Stimulated activated CD8-positive, alpha-beta memory T cell treated with anti-CD3 and anti-CD28 coated beads, Interleukin-15, amount 100 ng/mL, for 4 hours (primary cell): ENCODE measurements around the gene HBE1.
"Not testable (repeated sequence)": the region's sequence is repeated elsewhere in the genome, so short reads cannot be mapped to it uniquely, and the experiment has no call there.

Experiments
- DNase-seq, 2 donors: peaks; one replicate each; pipeline ENCODE4 v3.0.0-alpha.2; 2020; ENCODE audit warnings: low read depth in 2 of 2

Gene HBE1

DNA sequence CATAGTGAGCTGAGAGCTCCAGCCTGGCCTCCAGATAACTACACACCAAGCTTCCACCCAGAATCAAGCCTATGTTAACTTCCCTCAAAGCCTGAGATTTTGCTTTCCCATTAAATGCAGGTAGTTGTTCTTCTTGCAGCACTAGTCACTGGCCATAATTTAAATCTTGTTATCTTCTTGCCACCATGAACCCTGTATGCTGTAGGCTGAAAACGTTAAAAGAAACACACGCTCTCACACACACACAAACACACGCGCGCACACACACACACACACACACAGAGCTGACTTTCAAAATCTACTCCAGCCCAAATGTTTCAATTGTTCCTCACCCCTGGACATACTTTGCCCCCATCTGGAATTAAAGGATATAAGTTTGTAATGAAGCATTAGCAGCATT is 16.3 kb downstream of the HBE1 start:
- not testable (repeated sequence) for DNase-seq

DNA sequence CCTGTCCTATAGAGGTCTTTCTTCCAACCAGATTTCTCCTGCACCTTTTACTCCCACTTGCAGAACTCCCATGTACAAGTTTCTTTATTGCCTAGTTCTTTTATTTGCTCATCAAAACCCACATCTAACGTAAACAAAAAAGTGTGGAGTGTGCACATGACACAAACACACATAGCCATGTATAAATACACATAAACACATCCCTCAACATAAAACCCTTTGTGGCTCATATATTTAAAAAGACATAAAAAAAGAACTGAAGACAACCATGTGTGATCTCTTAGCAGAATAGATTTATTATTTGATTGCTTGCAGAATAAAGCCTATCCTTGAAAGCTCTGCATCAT is 16.9 kb downstream of the HBE1 start:
- no peak for DNase-seq

DNA sequence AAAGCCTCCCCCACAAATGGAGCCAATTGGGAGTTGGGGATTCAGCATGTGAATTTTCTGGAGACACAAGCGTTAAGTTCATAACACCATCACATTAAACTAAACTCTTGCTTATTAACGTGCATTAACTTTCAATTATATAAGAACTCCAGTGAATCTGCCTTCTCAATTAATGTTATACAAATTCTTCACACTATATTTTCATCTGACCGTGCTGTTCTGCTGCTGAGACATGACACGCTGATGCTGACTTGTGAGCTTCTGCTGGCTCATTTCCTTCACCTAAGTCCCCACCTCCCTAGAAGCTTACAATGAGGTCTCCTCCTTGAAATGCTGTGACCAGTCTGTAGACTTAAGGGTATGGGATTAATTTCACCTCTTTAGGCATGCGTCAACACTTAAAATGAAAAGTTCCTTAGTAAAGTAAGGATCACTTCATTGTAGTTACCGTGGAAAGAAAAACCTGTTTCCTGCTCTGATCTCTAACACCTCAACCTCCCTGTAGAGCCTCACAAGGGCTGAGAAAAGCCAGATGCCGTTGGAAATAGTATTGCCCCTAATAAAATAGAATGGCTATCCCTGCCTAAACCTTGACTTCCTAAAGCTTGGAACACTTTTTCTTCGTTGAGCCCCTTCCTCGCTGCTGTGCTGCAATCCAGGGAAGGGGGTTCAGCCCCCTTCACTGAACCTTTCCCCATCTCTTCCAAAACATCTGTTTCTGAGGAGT is 17.4 kb downstream of the HBE1 start:
- DNase-seq, result no peak

DNA sequence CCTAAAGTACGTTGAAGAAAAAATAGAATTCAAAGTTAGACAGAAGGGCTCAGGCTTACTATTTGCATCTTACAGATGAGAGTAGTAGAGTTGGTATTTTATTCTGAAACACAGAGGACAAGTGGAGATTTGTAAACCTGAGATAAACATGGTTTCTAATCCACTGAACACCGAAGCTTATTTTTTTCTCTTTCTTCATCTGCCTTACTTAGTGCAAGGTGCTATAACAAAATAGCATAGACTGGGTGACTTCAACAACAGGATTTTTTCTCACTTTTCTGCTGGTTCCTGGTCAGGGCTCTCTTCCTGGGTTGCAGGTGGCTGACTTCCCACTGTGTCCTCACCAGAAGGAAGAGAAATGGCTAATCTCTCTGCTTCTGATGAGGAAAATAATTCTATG is 18.0 kb downstream of the HBE1 start:
- no peak for DNase-seq

GRCh38 chr11:5250543-5251204 is 19.1 kb downstream of the HBE1 start:
- no peak for DNase-seq

DNA sequence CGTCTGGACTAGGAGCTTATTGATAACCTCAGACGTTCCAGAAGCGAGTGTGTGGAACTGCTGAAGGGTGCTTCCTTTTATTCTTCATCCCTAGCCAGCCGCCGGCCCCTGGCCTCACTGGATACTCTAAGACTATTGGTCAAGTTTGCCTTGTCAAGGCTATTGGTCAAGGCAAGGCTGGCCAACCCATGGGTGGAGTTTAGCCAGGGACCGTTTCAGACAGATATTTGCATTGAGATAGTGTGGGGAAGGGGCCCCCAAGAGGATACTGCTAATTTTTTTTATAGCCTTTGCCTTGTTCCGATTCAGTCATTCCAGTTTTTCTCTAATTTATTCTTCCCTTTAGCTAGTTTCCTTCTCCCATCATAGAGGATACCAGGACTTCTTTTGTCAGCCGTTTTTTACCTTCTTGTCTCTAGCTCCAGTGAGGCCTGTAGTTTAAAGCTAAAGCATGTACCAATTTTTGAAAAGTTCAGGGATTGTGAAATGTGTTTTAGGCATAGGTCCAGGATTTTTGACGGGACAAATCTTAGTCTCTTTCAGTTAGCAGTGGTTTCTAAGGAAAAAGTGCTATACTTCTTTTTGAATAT is 19.8 kb downstream of the HBE1 start, which contains the start of gene HBG1:
HBG1 (minus strand) TSS at position 51 of the 590 bp plus-strand sequence. CDS start 53 bp downstream, outside the sequence.
- DNase-seq, result not testable (repeated sequence)

DNA sequence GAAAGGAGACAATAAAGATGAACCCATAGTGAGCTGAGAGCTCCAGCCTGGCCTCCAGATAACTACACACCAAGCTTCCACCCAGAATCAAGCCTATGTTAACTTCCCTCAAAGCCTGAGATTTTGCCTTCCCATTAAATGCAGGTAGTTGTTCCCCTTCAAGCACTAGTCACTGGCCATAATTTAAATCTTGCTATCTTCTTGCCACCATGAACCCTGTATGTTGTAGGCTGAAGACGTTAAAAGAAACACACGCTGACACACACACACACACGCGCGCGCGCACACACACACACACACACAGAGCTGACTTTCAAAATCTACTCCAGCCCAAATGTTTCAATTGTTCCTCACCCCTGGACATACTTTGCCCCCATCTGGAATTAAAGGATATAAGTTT is 21.2 kb downstream of the HBE1 start:
- DNase-seq, result not testable (repeated sequence)

DNA sequence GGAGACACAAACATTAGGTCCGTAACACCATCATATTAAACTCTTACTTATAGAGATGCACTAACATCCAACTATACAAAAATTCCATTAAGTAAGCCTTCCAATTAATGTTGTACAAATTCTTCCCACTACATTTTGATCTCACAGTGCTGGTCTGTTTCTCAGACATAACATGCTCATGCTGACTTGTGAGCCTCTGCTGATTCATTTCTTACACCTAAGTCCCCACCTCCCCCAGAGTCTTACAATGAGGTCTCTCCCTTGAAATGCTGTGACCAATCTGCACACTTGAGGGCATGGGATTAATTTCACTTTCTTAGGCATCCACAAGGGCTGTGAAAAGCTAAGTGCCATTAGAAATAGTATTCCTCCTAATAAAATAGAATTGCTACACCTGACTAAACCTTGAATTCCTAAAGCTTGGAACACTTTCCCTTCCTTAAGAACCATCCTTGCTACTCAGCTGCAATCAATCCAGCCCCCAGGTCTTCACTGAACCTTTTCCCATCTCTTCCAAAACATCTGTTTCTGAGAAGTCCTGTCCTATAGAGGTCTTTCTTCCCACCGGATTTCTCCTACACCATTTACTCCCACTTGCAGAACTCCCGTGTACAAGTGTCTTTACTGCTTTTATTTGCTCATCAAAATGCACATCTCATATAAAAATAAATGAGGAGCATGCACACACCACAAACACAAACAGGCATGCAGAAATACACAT is 22.1 kb downstream of the HBE1 start:
- no peak for DNase-seq

DNA sequence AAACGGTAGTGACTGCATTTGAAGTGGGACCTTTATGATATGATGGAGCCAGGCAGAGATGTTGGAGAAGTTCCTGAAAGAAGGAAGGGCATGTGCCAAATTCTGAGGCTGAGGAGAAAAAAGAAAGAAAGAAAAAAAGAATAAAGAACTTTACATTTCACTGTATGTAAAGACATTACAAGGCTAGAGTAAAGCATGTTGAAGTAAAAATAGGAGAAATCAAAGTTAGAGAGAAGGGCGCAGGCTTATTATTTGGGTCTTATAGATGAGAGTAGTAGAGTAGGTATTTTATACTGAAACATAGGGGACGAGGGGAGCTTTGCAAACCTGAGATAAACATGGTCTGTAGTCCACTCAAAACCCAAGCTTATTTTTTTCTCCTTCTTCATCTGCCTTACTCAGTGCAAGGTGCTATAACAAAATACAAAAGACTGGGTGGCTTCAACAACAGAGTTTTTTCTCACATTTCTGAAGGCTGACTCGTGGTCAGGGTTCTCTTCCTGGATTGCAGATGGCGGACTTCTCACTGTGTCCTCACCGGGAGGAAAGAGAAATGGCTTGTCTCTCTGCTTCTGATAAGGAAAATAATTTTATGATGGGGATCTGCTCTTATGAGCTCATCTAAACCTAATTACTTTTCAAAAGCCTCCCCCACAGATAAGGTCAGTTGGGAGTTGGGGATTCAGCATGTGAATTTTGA is 22.8 kb downstream of the HBE1 start:
- DNase-seq, result no peak

DNA sequence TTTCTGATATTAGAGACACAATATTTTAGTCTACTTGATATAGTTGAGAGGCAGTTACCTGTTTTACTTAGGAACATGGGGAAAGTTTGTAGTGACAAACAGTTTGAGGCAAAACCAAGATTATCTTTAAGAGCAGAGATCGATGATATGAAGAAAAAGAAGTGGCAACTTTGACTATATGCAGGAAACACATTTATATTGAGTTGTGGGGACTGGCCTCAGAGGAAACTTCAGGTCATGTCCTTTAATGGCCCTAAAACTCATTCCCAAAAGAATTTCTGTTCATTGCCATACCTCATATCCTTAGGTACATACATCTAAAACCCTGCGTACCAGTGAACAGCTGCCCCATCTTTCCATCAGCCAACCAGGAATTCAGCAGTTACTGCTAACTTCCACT is 24.6 kb downstream of the HBE1 start:
- no peak for DNase-seq

DNA sequence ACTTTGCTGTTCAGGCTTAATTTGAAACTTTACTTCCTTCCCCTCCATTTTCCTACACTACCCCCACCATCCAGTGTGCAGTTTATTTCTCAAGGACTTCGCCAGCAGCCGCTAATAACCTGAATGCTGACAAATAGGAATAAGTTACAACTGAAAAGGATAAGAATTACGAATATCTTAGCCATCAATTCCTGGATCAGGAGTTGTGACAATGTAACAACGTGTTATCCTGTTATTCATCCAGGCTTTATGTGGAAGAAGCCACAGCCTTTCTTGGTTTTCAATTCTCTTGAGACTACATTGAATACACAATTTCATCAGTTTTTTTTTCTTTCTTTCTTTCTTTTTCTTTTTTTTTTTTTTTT is 25.9 kb downstream of the HBE1 start:
- DNase-seq, result no peak

GRCh38 chr11:5242933-5243815 is 26.6 kb downstream of the HBE1 start:
- DNase-seq, result no peak

GRCh38 chr11:5242208-5242607 is 27.5 kb downstream of the HBE1 start:
- DNase-seq, result no peak

- DNase-seq, result no peak
Measured at GRCh38 chr11:5241458-5241857, 28.3 kb downstream of the HBE1 start.

- no peak for DNase-seq
Measured at GRCh38 chr11:5240458-5240857, 29.3 kb downstream of the HBE1 start.

DNA sequence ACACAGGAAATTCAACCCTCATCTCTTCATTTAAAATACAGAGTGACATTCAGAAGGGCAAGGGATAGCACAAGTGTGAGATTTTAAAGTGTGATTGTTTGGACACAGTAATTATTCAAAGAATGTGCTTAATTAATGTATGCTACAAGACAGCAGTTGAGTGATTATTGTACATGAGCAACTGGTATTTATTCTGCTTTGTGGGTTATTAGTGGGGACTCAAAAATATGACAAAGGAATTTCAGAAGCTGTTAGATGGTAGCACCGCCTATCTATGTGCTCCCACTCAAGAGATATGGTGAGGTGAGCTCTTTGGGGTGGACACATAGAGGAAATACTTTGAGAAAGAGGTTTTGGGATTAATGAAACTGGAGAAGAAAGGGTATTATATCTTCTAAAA is 29.7 kb downstream of the HBE1 start:
- DNase-seq, result no peak

DNA sequence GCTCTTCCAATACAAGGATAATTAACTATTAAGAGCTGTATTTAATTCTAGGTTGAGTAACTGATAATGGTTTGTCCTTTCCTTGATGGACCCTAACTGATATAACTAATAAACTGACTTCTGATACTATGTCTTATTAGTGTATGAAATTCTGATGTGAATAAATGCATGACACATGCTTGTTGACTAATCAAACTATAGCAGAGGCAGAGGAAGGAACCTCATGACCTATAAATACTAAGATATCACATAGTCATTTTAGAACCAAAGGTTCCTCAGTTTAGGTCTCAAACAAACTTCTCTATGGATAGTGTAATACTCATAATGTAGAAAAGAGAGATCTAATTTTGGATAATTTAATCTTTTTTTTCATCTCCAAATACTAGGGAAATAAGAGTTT is 30.7 kb downstream of the HBE1 start:
- DNase-seq, result no peak

DNA sequence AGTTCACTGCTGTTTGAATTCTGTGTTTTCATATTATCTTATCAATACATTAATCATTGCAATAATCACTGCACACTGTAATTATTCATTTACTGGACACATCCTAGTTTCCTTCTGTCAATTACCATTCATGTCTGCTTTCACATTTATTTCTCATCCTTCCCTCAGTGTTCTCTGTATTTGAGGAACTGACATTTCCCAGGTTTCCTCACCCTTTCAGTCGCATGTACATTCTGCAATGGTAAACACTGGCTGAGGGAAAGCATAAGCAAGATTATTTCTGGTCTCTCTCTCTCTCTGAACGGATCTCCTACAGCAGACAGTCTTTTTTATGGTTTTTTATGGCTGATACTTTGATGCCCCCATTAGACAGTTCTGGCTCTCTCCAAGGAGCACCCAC is 31.3 kb downstream of the HBE1 start:
- DNase-seq, result no peak

DNA sequence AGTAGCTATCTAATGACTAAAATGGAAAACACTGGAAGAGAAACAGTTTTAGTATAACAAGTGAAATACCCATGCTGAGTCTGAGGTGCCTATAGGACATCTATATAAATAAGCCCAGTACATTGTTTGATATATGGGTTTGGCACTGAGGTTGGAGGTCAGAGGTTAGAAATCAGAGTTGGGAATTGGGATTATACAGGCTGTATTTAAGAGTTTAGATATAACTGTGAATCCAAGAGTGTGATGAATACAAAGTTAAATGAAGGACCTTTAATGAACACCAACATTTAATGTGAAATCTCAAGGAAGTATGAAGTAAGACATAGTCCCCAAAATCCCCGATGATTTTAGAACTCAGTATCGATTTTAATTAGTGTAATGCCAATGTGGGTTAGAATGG is 32.3 kb downstream of the HBE1 start:
- DNase-seq, result no peak

DNA sequence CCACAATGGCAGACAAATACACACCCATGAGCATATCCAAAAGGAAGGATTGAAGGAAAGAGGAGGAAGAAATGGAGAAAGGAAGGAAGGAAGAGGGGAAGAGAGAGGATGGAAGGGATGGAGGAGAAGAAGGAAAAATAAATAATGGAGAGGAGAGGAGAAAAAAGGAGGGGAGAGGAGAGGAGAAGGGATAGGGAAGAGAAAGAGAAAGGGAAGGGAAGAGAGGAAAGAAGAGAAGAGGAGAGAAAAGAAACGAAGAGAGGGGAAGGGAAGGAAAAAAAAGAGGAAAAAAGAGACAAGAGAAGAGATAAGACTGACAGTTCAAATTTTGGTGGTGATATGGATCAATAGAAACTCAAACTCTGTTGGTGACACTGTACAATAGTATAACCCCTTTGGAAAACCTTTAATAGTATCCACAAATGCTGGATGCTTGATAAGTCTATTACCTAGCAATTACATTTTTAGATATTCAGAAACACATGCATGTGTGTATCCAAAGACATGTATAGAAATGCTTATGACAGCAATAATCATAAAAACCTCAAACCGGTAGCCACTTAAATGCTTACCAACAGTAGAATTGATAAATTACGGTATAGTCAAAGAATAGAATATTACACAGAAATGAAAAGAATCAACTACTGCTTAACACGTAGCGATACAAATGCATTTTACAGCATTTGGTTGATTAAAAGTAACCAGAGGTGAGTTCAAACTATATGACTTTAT is 34.2 kb downstream of the HBE1 start:
- DNase-seq, result no peak
